ENCODE measurements around the gene KCNMA1.
A peak's percentile ranks its signal among the peaks of the same experiment; 100 is the strongest.

The KCNMA1 gene

GRCh38 chr10:77084431-77085144, 553.0 kb downstream of the KCNMA1 start:
- peaks cover 7% of the 10 kb centered on the region for H3K27me3 ChIP-seq
- TF ChIP-seq CTCF (IDR thresholded peaks at IDR 0.05) = no peak

GRCh38 chr10:77082601-77083252, 554.9 kb downstream of the KCNMA1 start:
- TF ChIP-seq CTCF (IDR thresholded peaks at IDR 0.05) = no peak
- H3K4me3 ChIP-seq (ENCODE audit: low read depth in 1 of 2, low read length in 1 of 2) = no peak overlapping the region
- no peaks in the 10 kb centered on the region for H3K9me3 ChIP-seq
- H3K27me3 ChIP-seq = no peaks in the 10 kb centered on the region
- H3K27ac ChIP-seq = no peak overlapping the region
- no peaks in the 10 kb centered on the region for H3K36me3 ChIP-seq
- H3K4me1 ChIP-seq (ENCODE audit: control insufficient read depth in 1 of 2, insufficient read depth in 1 of 2, low read depth in 1 of 2, low read length in 1 of 2) = peaks cover 14 to 19% of the 10 kb centered on the region in 2 experiments

More at GRCh38 chr10:77084431-77085144, 553.0 kb downstream of the KCNMA1 start:
- Histone ChIP-seq H3K4me1 (ENCODE audit: control insufficient read depth in 1 of 2, insufficient read depth in 1 of 2, low read depth in 1 of 2, low read length in 1 of 2) (peaks cover 10 to 11% of the 10 kb centered on the region in 2 experiments), H3K36me3 (no peaks in the 10 kb centered on the region), H3K4me3 (ENCODE audit: low read depth in 1 of 2, low read length in 1 of 2) (no peak overlapping the region), H3K9me3 (no peaks in the 10 kb centered on the region), H3K27ac (no peak overlapping the region)

GRCh38 chr10:77081481-77081891, 556.1 kb downstream of the KCNMA1 start:
- Histone ChIP-seq H3K4me3 (ENCODE audit: low read depth in 1 of 2, low read length in 1 of 2) (no peak overlapping the region), H3K27me3 (no peaks in the 10 kb centered on the region), H3K9me3 (no peaks in the 10 kb centered on the region), H3K36me3 (no peaks in the 10 kb centered on the region), H3K27ac (no peak overlapping the region), H3K4me1 (ENCODE audit: control insufficient read depth in 1 of 2, insufficient read depth in 1 of 2, low read depth in 1 of 2, low read length in 1 of 2) (peaks cover 27 to 31% of the 10 kb centered on the region in 2 experiments)
- no peak for TF ChIP-seq CTCF (IDR thresholded peaks at IDR 0.05)

- no peak overlapping the region for H3K4me3 ChIP-seq (ENCODE audit: low read depth in 1 of 2, low read length in 1 of 2)
- H3K36me3 ChIP-seq = no peaks in the 10 kb centered on the region
- H3K27me3 ChIP-seq = no peaks in the 10 kb centered on the region
- peak overlapping the region; percentile 64 for H3K27ac ChIP-seq
- peaks cover 37 to 41% of the 10 kb centered on the region in 2 experiments for H3K4me1 ChIP-seq (ENCODE audit: control insufficient read depth in 1 of 2, insufficient read depth in 1 of 2, low read depth in 1 of 2, low read length in 1 of 2)
- no peaks in the 10 kb centered on the region for H3K9me3 ChIP-seq
- no peak for TF ChIP-seq CTCF (IDR thresholded peaks at IDR 0.05)
Observed at GRCh38 chr10:77080361-77081027, 557.1 kb downstream of the KCNMA1 start.

GRCh38 chr10:77079592-77080300, 557.9 kb downstream of the KCNMA1 start:
- TF ChIP-seq CTCF (IDR thresholded peaks at IDR 0.05) = no peak
- Histone ChIP-seq H3K36me3 (no peaks in the 10 kb centered on the region), H3K9me3 (no peaks in the 10 kb centered on the region), H3K4me1 (ENCODE audit: control insufficient read depth in 1 of 2, insufficient read depth in 1 of 2, low read depth in 1 of 2, low read length in 1 of 2) (peaks cover 44 to 49% of the 10 kb centered on the region in 2 experiments), H3K4me3 (ENCODE audit: low read depth in 1 of 2, low read length in 1 of 2) (no peak overlapping the region), H3K27ac (peak overlapping the region; percentile 64), H3K27me3 (no peaks in the 10 kb centered on the region)
